Measurements from ENCODE around the gene QRFP.
A peak's percentile ranks its signal among the peaks of the same experiment; 100 is the strongest.

Gene QRFP

DNA sequence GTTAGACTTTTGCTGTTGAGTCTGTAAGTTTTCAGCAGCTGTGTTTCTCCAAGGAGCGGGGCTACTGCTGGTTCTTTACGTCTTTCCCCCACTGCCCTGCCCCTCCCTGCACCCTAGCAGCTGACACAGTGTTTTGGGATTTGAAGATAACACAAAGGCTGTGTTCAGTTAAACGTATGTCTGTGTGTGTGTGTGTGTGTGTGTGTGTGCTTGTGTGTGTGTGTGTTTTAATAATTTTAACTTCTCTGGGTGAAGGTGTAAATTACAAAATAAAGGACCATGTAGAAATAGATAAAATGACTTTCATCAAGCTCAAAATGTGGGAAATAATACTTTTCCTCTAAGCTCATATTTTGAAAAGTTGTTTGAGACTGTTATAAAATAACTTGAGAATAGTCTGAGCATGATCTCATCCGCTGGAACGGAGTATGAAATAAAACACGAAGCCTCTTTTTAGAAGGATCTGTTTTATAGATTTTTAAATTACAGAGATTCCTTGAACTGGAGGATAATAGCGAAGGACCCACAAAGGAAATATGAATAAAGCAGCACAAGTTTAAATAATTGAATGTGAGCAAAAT is 50.6 kb downstream of the QRFP start:
- in situ Hi-C loops (cut with HindIII; ENCODE audit: low pct_ligation_motif_present, low pct_unique_long_range_greater_than_20kb, low sequenced_read_pairs) = no loop called here
- peak; percentile 43 for DNase-seq

DNA sequence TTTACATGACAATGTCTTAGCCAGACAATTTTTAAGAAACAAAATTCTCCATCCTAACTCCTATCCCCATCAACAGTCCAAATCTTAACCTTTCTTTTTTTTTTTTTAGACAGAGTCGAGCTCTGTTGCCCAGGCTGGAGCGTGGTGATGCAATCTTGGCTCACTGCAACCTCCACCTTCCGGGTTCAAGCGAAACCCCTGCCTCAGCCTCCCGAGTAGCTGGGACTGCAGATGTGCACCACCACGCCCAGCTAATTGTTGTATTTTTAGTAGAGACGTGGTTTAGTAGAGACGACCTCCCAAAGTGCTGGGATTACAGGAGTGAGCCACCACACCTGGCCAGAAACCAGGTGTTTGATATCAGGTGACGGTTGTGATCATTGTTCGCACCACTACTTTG is 51.4 kb downstream of the QRFP start:
- DNase-seq = no peak
- in situ Hi-C loops (cut with HindIII; ENCODE audit: low pct_ligation_motif_present, low pct_unique_long_range_greater_than_20kb, low sequenced_read_pairs) = no loop called here

DNA sequence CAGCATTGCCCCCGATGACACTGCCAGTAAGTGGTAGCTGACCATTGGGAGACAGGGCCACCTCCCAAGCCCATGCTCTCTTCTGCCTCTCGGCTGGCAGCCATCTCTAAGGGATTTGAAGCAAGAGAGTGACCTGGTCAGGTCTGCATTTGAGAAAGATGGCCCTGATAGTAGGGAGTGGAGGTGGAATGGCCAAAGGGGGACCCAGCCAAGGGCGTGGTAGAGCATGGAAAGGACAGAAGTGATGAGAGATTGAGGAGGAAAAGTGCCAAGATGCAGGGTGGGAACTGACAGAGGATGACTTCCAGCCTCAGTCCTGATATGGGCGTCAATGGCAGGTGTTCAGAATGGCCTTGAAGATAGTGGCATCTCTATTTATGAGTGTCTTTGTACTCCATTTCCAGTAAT is 52.6 kb downstream of the QRFP start:
- DNase-seq = no peak
- in situ Hi-C loops (cut with HindIII; ENCODE audit: low pct_ligation_motif_present, low pct_unique_long_range_greater_than_20kb, low sequenced_read_pairs) = no loop called here

DNA sequence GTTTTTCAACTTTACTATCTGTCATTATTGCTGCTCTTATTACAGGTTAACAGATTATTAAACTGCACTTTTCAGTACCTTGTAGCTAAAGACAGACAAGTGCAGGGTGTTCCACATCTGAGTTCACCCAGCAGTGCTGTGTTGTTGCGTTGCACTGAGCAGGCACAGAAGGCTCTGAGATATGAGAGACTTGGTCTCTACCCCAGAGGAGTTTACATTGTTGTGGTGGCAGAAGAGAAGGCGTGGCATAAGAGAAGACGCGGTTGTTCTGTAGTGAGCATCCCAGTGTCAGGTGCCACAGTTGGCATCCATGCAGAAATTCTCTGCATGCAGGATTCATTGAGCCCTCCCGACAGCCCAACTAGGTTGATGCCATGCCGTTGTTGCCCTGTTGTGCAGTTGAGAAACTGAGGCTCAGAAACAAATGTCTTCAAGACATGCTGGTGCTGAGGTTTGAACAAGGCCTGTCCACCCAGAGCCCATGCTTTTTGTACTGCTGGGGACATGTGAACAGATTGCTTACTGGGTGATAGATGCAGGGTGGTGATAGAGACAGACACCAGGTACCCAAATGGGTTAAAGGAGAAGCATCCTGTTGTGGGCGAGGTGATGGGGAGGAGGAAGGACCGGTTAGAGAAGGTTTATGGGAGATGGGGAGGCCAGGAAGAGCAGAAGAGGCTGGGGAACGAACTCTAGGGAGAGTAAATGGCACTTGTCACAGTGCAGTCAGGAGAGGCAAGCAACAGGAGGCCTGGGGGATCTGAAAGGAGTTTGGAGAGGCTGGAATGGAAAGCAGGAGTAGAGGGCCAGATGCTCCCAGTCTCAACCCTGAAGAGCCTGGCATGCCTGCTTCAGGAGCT is 53.3 kb downstream of the QRFP start:
- DNase-seq = no peak
- in situ Hi-C loops (cut with HindIII; ENCODE audit: low pct_ligation_motif_present, low pct_unique_long_range_greater_than_20kb, low sequenced_read_pairs) = no loop called here

All from ACHN (cell line).